ENCODE results near the gene SETD5.
"Not testable (repeated sequence)": the region's sequence is repeated elsewhere in the genome, so short reads cannot be mapped to it uniquely, and the experiment has no call there.

SETD5 gene

GRCh38 chr3:9468460-9468859 is 71.0 kb downstream of the SETD5 start:
- DNase-seq: no peak

DNA sequence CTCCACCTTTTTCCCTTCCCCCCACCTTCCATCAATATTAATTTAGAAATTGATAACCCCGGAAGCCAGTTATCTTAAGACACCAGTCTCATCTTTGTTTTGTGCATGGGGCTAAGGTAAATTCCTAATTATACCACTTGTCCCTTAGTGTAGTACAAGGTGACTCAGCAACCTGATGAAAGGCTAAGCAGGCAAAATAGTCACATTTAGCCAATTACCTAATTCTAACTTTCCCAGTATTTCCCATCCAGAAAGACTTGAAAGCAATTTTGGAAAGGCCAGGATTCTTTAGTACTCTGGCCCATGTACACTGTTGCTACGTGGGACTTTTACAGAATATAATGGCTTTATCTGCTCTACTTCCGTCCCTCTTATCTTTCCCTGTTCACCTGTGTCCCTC is 72.6 kb downstream of the SETD5 start:
- DNase-seq: no peak

DNA sequence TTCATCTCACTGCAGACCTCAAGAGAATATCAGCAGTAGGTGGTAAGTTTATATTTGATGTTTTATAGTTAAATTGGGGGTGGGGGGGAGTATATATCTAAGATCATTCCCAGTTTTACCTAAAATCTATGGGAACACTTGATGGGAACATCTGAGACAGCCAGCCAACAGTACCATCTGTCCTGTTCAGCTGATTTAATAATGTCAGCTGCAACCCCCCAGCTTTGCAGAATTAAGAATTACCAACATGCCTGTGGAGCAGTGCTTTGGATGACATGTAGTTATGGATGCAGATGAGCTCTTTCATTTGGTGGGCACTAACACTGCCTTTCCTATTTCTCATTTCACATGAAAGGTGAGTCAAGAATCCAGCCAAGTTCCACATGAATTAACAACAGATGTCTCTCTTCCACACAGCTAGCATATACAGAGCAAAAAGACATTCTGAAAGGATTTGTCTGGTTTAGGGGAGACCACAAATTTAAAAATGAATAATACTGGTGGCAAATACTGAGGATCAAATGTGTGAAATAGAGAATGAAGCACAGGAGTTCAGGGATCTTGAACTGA is 76.2 kb downstream of the SETD5 start:
- no peak for DNase-seq

DNA sequence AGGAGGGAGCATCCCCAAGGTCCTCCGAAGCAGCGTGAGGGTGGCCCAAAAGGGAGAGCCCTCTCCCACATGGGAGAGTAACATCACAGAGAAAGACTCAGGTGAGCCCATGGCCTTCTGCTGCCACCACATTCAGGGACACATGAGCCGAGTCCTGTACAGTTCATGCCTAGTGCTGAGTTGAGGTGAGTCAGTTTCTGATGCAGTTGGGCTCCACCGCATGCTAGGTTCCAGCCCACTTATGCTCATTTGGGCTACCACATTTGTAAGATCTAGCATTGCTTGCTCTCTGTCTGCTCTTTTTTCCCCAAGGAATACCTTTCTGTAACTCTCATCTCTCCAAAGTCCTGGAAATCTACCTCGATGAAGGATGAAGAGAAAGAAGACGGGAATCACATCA is 77.1 kb downstream of the SETD5 start:
- no peak for DNase-seq

GRCh38 chr3:9476935-9477334 is 79.5 kb downstream of the SETD5 start:
- DNase-seq: no peak

GRCh38 chr3:9480265-9480664 is 82.8 kb downstream of the SETD5 start:
- DNase-seq: no peak

DNA sequence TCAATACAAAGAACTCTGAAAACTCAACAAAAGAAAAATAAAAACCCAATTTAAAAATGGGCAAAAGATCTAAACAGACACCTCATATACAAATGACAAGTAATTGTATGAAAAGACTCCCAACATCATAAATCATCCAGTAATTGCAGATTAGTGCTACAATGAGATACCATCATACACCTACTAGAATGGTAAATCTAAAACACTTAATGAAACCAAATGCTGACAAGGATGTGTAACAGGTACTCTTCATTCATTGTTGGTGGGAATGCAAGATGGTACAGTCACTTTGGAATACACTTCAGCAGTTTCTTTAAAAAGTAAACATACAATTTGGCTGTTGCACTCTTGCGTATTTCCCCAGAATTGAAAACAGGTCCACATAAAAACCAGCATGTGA is 87.8 kb downstream of the SETD5 start:
- DNase-seq: no peak

GRCh38 chr3:9491506-9491905 is 94.1 kb downstream of the SETD5 start:
- no peak for DNase-seq

GRCh38 chr3:9494036-9494435 is 96.6 kb downstream of the SETD5 start:
- not testable (repeated sequence) for DNase-seq

- no peak for DNase-seq
Observed at GRCh38 chr3:9496893-9497292, 99.5 kb downstream of the SETD5 start.

DNA sequence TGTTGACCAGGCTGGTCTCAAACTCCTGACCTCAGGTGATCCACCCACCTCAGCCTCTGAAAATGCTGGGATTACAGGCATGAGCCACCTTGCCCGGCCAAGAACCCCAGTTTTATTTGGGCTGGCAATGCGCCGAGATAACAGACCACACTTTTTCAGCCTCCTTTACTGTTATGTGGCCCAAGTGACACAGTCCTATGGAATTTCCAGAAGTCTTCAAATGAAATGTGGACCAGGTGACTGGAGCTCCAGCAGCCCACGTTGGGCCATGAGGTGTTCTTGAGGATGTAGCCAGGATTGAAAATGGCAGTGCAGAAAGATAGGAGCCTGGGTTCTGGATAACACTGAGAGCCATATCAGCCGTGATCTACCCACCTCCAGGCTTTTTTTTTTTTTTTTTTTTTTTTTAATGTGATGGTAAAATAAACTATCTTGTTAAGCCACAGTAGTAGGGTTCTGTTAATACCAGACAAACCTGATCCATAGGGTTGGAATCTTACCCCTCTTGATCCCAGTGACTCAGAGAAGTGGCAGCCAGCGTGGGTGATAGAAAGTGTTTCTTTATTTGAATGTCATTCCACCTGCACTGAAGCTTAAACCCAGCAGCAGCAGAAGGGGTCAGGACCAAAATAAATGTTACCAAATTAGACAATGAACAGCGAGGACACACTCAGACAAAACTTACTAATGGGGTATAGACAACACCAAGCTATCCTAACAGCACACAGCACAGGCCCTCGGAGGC is 100.6 kb downstream of the SETD5 start:
- DNase-seq: no peak

GRCh38 chr3:9498781-9499180 is 101.4 kb downstream of the SETD5 start:
- no peak for DNase-seq

GRCh38 chr3:9499455-9500107 is 102.2 kb downstream of the SETD5 start:
- DNase-seq: no peak

DNA sequence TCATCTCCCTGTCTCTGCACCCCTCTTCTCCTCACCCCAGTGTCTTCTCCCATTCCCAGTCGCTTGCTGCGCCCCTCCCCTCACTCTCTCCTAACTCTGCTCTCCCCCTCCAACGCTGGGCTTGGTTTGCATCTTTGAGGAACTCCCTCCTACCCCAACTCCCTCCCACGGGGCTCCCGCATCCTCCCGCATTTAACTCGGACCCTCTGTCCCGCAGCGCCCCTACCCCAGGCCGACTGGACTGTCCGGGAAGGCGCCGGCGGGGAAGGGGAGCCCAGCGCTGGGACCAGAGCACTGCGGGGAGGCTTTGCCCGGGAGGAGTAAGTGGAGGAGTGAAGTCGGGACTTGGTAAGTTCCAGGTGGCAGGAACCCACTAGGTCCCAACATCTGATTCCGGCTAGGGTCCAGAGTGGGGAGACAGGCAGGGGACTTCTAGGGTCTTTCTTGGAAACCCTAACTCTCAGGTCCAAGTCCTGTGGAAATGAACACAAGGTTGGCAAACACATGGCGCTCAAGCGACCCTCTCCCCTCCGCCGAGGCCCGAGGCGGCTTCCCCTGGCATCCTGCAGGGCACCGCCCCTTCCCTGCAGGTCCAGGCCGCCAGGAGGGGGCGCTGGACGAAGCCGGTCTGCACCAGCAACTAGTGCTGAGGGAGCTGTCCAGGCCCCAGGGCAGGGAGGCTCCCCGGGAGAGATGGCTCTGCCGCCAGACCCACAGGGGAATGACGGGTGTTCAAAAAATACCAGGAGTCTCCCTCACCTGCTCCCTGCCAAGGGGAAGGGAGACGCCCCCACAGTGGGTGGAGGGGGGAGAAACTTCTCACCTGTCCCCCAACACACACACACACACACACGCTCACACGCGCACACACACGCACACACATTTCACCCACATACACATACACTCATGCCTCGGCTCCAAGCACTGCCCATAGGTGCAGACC is 103.0 kb downstream of the SETD5 start:
- no peak for DNase-seq

GRCh38 chr3:9501226-9501625 is 103.8 kb downstream of the SETD5 start:
- DNase-seq: no peak

DNA sequence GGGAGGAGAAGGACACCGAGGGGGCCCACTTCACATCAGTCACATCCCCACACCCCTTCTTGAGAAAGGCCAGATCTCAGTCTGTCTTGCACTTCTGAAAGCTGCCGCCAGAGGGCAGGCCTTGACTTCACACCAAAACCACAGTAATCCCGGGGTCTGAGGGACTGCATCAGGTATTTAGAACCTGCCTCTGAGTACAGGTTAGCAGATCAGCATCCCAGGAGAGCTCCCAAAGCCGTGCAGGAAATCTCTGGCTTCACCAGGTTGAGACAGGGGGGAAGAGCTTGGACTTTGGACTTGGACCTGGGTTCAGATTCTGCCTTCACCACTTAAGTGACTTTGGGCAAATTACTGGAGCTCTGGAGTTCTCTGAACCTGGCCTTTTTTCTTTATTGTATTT is 105.9 kb downstream of the SETD5 start:
- DNase-seq: no peak

- DNase-seq: no peak
Observed at GRCh38 chr3:9507586-9508578, 110.5 kb downstream of the SETD5 start.

GRCh38 chr3:9508781-9509180 is 111.4 kb downstream of the SETD5 start:
- no peak for DNase-seq

DNA sequence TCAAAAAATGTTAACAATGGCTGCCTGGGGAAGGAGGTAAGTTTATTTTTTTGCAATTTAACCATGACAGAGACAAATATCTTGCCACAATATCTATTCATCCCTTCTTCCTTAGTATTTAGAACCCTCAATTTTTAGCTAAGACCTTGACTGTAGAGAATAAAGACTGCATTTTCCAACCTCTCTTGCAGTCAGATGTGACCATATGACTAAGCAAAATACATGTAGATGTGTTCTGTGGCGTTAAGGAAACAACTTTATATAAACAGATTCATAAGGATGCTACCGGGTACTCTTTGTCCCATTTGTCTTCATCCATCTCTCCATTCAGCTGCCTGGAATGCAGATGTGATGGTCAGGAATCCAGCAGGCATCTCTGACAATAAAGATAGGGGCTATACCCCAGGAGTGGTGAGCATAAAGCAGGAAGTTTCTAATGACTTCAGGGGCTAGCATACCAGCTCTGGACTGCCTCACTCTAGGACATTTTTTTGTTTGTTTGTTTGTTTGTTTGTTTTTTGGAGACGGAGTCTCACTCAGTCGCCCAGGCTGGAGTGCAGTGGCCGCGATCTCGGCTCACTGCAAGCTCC is 115.1 kb downstream of the SETD5 start:
- DNase-seq: no peak

DNA sequence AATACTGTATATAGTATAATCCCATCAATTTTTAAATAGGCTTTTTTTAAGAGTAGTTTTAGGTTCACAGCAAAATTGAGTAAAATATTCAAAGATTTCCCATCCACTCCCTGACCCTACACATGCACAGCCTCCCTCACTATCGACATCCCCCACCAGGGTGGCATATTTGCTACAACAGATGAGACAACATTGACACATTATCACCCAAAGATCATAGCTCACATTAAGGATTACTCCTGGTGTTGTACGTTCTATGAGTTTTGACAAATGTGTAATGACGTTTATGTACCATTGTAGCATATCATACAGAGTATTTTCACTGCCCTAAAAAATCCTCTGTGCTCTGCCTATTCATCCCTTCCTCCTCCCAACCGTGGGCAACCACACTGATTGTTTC is 116.9 kb downstream of the SETD5 start:
- no peak for DNase-seq

- DNase-seq: no peak
Observed at GRCh38 chr3:9514956-9515355, 117.5 kb downstream of the SETD5 start.

DNA sequence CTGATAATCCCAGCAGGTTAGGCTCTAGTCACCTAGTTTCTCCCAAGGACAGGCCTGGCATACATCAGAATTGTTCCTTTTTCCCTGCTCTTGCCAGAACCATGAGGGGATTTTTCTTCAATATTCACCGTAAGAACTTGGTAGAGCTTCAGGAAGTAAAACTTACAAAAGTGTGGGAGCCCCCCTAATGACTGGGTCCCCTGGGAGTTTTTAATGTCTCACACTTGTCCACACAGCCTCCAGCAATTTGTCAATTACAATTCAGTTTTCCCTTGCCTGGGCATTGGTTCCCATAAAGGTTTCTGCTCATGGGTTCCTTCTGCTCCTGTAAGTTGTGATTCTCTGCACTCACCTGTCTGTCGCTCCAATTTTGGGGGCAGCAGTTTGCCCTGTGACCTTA is 127.7 kb downstream of the SETD5 start:
- DNase-seq: no peak

Data from NCI-H524 treated with DMSO at 0.1 percent for 48 hours (cell line).